CD14-positive monocyte (primary cell): ENCODE results near the gene AOPEP. TPM values are rescaled to one million over a fixed set of nuclear protein-coding genes. Genes with fewer than 3 reads are reported as not detected.

Source experiments
- DNase-seq, 3 donors: peaks; one replicate each; pipeline ENCODE4 v3.0.0-alpha.2; 2011 to 2022
- H2AFZ ChIP-seq: 2 replicates; pipeline ENCODE4 v1.6.0; 2012; ENCODE audit warnings: mild to moderate bottlenecking, low read depth, low read length, inconsistent platforms; ENCODE audit not compliant: insufficient read depth, poor library complexity, severe bottlenecking
- H3K27ac ChIP-seq, 2 donors: 1 replicate in 1 of 2; 2 replicates in 1 of 2; pipeline ENCODE4 v1.5.1; 2012 to 2013; ENCODE audit warnings: low read length in 2 of 2, control low read depth in 1 of 2, inconsistent platforms in 1 of 2, low read depth in 1 of 2, mild to moderate bottlenecking in 1 of 2
- H3K27me3 ChIP-seq, 2 donors: one replicate each; pipeline versions ENCODE4 v1.6.0 to v1.6.1; 2011 to 2013; ENCODE audit warnings: low read length in 2 of 2; ENCODE audit not compliant: control insufficient read depth in 2 of 2, insufficient read depth in 2 of 2
- H3K36me3 ChIP-seq, 2 donors: replicated peaks in 1 of 2; 1 replicate in 1 of 2; 2 replicates in 1 of 2; pipeline versions ENCODE4 v1.5.1 to v1.6.1; 2012 to 2013; ENCODE audit warnings: low read length in 2 of 2, control low read depth in 1 of 2, inconsistent platforms in 1 of 2, mild to moderate bottlenecking in 1 of 2; ENCODE audit not compliant: insufficient read depth in 2 of 2, control insufficient read depth in 1 of 2
- H3K4me1 ChIP-seq, 2 donors: 1 replicate in 1 of 2; 2 replicates in 1 of 2; pipeline versions ENCODE4 v1.5.1 to v1.6.1; 2012 to 2013; ENCODE audit warnings: low read length in 2 of 2, control low read depth in 1 of 2, inconsistent platforms in 1 of 2, mild to moderate bottlenecking in 1 of 2, moderate library complexity in 1 of 2; ENCODE audit not compliant: insufficient read depth in 2 of 2, control insufficient read depth in 1 of 2
- H3K4me2 ChIP-seq: replicated peaks from 2 replicates; pipeline ENCODE3; 2012; ENCODE audit warnings: low read length, moderate library complexity, mild to moderate bottlenecking; ENCODE audit not compliant: poor library complexity, severe bottlenecking; ENCODE audit errors: extremely low read depth
- H3K4me3 ChIP-seq, 3 experiments: fragments of 200-600 bp in 1 of 3; sonication (generic) in 1 of 3; replicated peaks in 1 of 3; 1 replicate in 2 of 3; 2 replicates in 1 of 3; pipeline ENCODE4 v1.5.1; 2011 to 2013; ENCODE audit warnings: low read length in 3 of 3, mild to moderate bottlenecking in 3 of 3, control low read depth in 2 of 3, low read depth in 2 of 3, inconsistent platforms in 1 of 3, moderate library complexity in 1 of 3
- H3K79me2 ChIP-seq: 2 replicates; pipeline ENCODE4 v1.6.0; 2012; ENCODE audit warnings: mild to moderate bottlenecking, control low read depth, inconsistent platforms, low read length, moderate library complexity; ENCODE audit not compliant: insufficient read depth
- H3K9ac ChIP-seq: 2 replicates; pipeline ENCODE4 v1.6.0; 2017; ENCODE audit warnings: low read length, mild to moderate bottlenecking; ENCODE audit not compliant: insufficient read depth, poor library complexity, severe bottlenecking
- H3K9me3 ChIP-seq, 2 donors: replicated peaks in 1 of 2; 1 replicate in 1 of 2; 2 replicates in 1 of 2; pipeline versions ENCODE4 v1.5.1 to v1.6.1; 2012 to 2013; ENCODE audit warnings: low read length in 2 of 2, control low read depth in 1 of 2; ENCODE audit not compliant: control insufficient read depth in 1 of 2, insufficient read depth in 1 of 2
- H4K20me1 ChIP-seq: 2 replicates; pipeline ENCODE4 v1.6.0; 2012; ENCODE audit warnings: mild to moderate bottlenecking, low read length, control low read depth, moderate library complexity; ENCODE audit not compliant: insufficient read depth
- H3K27ac Mint-ChIP-seq, 7 donors: one replicate each; pipeline ENCODE4 v1.8.0; 2020; ENCODE audit warnings: mild to moderate bottlenecking in 7 of 7, mixed read lengths in 7 of 7, moderate library complexity in 6 of 7, inconsistent platforms in 2 of 7
- H3K27me3 Mint-ChIP-seq, 3 donors: one replicate each; pipeline ENCODE4 v1.8.0; 2021 to 2022; ENCODE audit warnings: low read depth in 3 of 3, mild to moderate bottlenecking in 3 of 3, mixed read lengths in 3 of 3, moderate library complexity in 3 of 3, inconsistent platforms in 1 of 3
- H3K36me3 Mint-ChIP-seq, 2 donors: one replicate each; pipeline ENCODE4 v1.8.0; 2020; ENCODE audit warnings: mixed read lengths in 2 of 2, inconsistent platforms in 1 of 2, mild to moderate bottlenecking in 1 of 2
- H3K4me1 Mint-ChIP-seq: one replicate; pipeline ENCODE4 v1.8.0; 2020; ENCODE audit warnings: mild to moderate bottlenecking, mixed read lengths
- H3K4me3 Mint-ChIP-seq, 2 donors: one replicate each; pipeline ENCODE4 v1.8.0; 2020; ENCODE audit warnings: mild to moderate bottlenecking in 2 of 2, mixed read lengths in 2 of 2, moderate library complexity in 1 of 2
- H3K9me3 Mint-ChIP-seq, 7 donors: one replicate each; pipeline ENCODE4 v1.8.0; 2020 to 2022; ENCODE audit warnings: mixed read lengths in 7 of 7, mild to moderate bottlenecking in 6 of 7, moderate library complexity in 6 of 7, inconsistent platforms in 2 of 7
- CTCF ChIP-seq: fragments of 200-600 bp; IDR thresholded peaks from one replicate; pipeline ENCODE4 v1.8.0; 2022; ENCODE audit warnings: antibody characterized with exemption, mild to moderate bottlenecking
- WGBS: methylation state at CpG from one replicate; pipeline ENCODE4 v1.1.5; 2013; ENCODE audit warnings: missing lambda C conversion rate; ENCODE audit not compliant: insufficient coverage; 5-methylcytosine and 5-hydroxymethylcytosine counted together
- intact Hi-C, 2 donors: fragments of 100-400 bp; cut with micrococcal nuclease; formaldehyde crosslinking; loops; one replicate each; pipeline versions ENCODE4 v1.15.0 to v1.15.1; 2023
- polyA plus RNA-seq, 3 donors: library from polyadenylated mRNA; depleted of rRNA in 1 of 3; unstranded in 2 of 3; stranded (reverse) in 1 of 3; fragments of 300-500 nt in 2 of 3; fragments of >200 nt in 1 of 3; fragmentation: Illumina TruSeq in 2 of 3; gene quantifications; 1 replicate in 2 of 3; 2 replicates in 1 of 3; pipeline ENCODE4 v1.2.3, GENCODE V29; 2012 to 2021

AOPEP gene
- polyA plus RNA-seq, 3 donors = 3.0 to 4.1 (median 3.1) TPM

DNA sequence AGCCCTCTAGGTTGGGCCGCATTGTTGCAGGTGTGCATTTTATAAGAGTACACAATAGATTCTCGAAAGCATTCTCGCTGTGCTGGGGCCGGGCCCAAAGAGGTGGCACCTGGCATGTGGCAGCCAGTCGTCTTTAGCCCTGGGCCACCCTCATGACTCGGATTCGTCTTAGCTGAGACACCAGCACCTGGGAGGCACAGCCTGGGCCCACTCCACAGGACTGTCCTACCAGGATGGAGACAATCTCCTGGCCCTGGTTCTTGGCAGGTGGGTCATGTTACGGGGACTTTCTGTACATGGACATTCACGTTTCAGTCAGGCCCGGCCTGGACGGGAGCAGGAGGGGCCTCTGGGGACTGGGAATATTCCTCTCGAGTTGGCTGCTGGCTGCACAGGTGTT, 378.5 kb downstream of the AOPEP start:
- Mint-ChIP-seq H3K4me3 (no peak overlapping the region), H3K4me1 (no peaks in the 10 kb centered on the region), H3K9me3 (no peaks in the 10 kb centered on the region), H3K27me3 (no peaks in the 10 kb centered on the region), H3K36me3 (peaks cover 18 to 25% of the 10 kb centered on the region in 2 donors), H3K27ac (peak overlapping the region in 1 of 7 donors; percentile 46)
- no peaks in the 10 kb centered on the region for H3K4me1 ChIP-seq
- H3K27me3 ChIP-seq = no peaks in the 10 kb centered on the region
- no peak overlapping the region for H3K4me3 ChIP-seq
- 98% methylated on average over 9 of the region's 12 CpGs for WGBS
- intact Hi-C loops = no loop called here
- H3K4me2 ChIP-seq = no peak overlapping the region
- no peaks in the 10 kb centered on the region for H4K20me1 ChIP-seq
- no peak for TF ChIP-seq CTCF
- H3K9me3 ChIP-seq = no peaks in the 10 kb centered on the region
- H3K27ac ChIP-seq = no peak overlapping the region
- DNase-seq = no peak
- no peaks in the 10 kb centered on the region for H3K79me2 ChIP-seq
- no peak overlapping the region for H2AFZ ChIP-seq
- H3K9ac ChIP-seq = no peak overlapping the region
- peaks cover 0 to 12% of the 10 kb centered on the region in 2 donors for H3K36me3 ChIP-seq

DNA sequence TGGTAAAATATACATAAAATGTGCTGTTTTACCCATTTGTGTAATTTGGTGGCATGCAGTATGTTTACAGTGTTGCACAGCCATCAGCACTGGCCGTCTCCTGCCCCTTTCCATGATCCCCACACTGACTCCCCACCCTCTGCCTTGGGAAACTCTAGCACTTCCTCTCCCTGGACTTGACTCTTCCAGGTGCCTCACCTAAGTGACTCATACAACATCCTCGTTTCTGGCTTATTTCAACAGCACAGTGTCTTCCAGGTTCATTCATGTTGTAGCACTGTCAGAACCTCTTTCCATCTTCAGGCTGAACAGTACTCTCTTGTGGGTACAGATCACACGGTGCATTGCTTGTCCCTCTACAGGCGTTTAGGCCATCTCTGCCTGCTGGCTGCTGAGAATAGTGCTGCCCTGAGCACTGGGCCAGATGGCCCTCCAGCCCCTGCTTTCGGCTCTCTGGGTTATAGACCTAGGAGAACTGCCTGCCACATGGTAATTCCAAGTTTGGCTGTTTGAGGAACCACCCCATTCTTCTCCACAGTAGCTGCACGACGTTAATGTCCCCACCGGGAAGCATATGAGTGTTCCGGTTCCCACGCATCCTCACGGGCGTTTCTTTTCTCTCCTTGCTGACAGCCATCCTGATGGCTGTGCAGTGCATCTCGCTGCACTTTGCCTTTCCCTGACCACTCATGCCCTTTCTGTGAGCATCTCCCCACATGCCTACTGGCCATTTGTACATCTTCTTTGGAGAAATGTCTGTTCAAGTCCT, 379.2 kb downstream of the AOPEP start:
- Mint-ChIP-seq H3K36me3 (peaks cover 18 to 23% of the 10 kb centered on the region in 2 donors), H3K27me3 (no peaks in the 10 kb centered on the region), H3K27ac (no peak overlapping the region), H3K4me1 (no peaks in the 10 kb centered on the region), H3K9me3 (no peaks in the 10 kb centered on the region), H3K4me3 (no peak overlapping the region)
- Histone ChIP-seq H3K4me2 (no peak overlapping the region), H4K20me1 (no peaks in the 10 kb centered on the region), H3K9me3 (no peaks in the 10 kb centered on the region), H3K4me1 (no peaks in the 10 kb centered on the region), H3K9ac (no peak overlapping the region), H3K4me3 (no peak overlapping the region), H3K27ac (no peak overlapping the region), H3K79me2 (no peaks in the 10 kb centered on the region), H2AFZ (no peak overlapping the region), H3K27me3 (no peaks in the 10 kb centered on the region), H3K36me3 (peaks cover 0 to 9% of the 10 kb centered on the region in 2 donors)
- 95% methylated on average over 12 of the region's 13 CpGs for WGBS
- no peak for TF ChIP-seq CTCF
- DNase-seq = no peak
- intact Hi-C loops = no loop called here
